ENCODE measurements around the gene MGMT. TPM values are rescaled to one million over a fixed set of nuclear protein-coding genes. Genes with fewer than 3 reads are reported as not detected.

MGMT gene
- total RNA-seq, 8 experiments from 2014 or later, result 11.4 to 25.8 (median 18.2) TPM

DNA sequence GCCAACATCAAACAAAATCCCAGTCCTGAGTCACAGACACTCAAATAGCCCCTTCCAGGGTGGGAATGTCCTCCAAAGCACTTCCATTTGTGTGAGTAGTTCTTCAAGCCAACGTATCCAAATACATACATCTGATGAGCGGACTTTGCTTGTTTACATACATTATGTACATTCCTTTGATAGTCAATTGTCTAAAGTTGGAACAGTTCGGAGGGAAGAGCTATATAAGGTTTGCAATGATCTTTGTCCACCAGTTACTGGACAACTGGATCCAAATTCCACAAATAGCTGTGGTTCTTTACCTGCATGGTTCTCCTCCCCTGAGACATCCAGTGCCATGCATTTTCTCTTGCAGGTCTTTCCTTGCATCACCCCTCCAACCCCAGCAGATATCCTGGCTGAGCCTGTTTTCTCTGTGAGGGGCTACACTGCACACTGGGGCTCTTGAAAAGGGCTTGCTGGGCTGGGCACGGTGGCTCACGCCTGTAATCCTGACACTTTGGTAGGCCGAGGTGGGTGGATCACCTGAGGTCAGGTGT is 4.7 kb upstream of the MGMT start:
- ATAC-seq (replicated peaks in 6 of 8), result peak in 1 of 8 experiments; percentile 14
- Histone ChIP-seq H3K4me1 (replicated peaks in 1 of 2) (peaks cover 5 to 6% of the 10 kb centered on the region in 2 donors), H3K27ac (no peak overlapping the region), H3K4me3 (no peak overlapping the region)
- WGBS, 10 experiments, result 20 to 95% (median 87%) methylated on average over 1 to 4 of the region's 6 CpGs; no CpG with 5 or more reads in 4 of the 10 experiments
- in situ Hi-C loops (cut with MboI; ENCODE audit: low pct_unique_long_range_greater_than_20kb in 2 of 9, low sequenced_read_pairs in 9 of 9, unreplicated experiment in 9 of 9), result no loop called here

DNA sequence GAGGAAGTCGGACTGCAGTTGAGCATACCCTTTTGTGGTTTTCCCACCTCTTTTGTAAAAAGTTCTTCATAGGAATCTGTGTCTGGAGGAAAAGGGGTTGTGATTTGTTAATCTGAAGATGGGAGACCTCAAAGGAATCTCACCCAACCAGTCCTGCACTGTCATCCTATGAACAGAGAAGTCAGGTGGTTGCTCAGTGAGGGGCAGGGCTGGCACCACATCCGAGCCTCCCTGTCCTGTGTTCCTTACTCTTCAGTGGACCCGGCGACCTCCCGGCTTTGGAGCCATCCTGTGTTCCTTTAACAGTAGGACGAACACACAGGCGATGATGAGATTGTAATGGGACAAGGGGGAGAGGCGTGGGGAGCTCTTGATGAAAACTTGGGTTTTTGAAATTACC is 2.8 kb upstream of the MGMT start:
- in situ Hi-C loops (cut with MboI; ENCODE audit: low pct_unique_long_range_greater_than_20kb in 2 of 9, low sequenced_read_pairs in 9 of 9, unreplicated experiment in 9 of 9), result no loop called here
- no peak for ATAC-seq (replicated peaks in 6 of 8)
- Histone ChIP-seq H3K4me3 (no peak overlapping the region), H3K4me1 (replicated peaks in 1 of 2) (peaks cover 10 to 11% of the 10 kb centered on the region in 2 donors), H3K27ac (no peak overlapping the region)
- WGBS, 10 experiments, result 85 to 100% (median 92%) methylated on average over 1 to 6 of the region's 8 CpGs; no CpG with 5 or more reads in 3 of the 10 experiments

DNA sequence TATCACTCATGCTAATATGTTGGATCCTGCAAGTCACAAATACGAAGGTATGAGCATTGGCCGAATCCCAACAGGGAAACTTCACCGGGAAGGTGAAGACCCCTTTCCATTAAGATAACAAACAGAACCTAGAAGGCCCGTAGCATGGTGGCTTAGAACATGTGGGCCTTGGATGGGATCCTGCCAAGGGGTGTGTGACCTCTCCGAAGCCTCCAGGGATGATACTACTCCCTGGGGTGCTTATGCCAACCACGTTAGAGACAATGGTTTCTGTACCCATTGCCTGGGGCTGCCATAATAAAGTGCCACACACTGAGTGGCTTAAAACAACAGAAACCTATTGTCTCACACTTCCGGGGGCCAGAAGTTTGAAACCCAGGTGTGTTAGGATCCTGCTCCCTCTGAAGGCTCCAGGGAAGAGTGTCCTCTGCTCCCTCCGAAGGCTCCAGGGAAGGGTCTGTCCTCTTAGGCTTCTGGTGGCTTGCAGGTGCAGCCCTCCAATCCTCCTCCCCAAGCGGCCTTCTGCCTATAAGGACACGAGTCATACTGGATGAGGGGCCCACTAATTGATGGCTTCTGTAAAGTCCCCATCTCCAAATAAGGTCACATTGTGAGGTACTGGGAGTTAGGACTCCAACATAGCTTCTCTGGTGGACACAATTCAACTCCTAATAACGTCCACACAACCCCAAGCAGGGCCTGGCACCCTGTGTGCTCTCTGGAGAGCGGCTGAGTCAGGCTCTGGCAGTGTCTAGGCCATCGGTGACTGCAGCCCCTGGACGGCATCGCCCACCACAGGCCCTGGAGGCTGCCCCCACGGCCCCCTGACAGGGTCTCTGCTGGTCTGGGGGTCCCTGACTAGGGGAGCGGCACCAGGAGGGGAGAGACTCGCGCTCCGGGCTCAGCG is 992 bp upstream of the MGMT start:
- peak in 6 of 8 experiments; percentile 1 to 13 (median 8) for ATAC-seq (replicated peaks in 6 of 8)
- in situ Hi-C loops (cut with MboI; ENCODE audit: low pct_unique_long_range_greater_than_20kb in 2 of 9, low sequenced_read_pairs in 9 of 9, unreplicated experiment in 9 of 9), result no loop called here
- Histone ChIP-seq H3K4me3 (peak overlapping the region; percentile 44 to 56 (median 50)), H3K4me1 (replicated peaks in 1 of 2) (peaks cover 10 to 11% of the 10 kb centered on the region in 2 donors), H3K27ac (peak overlapping the region in 1 of 2 donors; percentile 36)
- 81 to 100% (median 95%) methylated on average over 1 to 9 of the region's 21 CpGs; no CpG with 5 or more reads in 3 of the 10 experiments for whole genome bisulfite sequencing, 10 experiments

DNA sequence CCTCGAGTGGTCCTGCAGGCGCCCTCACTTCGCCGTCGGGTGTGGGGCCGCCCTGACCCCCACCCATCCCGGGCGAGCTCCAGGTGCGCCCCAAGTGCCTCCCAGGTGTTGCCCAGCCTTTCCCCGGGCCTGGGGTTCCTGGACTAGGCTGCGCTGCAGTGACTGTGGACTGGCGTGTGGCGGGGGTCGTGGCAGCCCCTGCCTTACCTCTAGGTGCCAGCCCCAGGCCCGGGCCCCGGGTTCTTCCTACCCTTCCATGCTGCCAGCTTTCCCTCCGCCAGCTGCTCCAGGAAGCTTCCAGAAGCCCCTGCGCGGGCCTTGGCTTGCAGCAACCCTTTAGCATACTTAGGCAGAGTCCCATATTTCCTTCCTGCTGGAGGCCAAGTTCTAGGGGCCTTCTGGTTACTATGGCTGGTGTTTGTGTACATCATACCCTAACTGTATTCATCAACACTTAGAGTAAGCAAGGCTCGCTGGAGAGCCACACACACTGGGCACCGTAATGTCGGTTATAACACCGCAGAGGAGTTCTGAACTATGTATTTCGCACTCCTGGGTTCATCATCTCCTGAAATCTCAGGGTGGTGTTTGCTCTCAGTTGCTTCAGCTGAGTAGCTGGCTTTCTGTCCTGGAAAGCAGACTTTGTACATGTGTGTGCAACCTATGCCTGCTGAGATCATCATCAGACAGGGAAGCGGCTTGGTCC is 471 bp downstream of the MGMT start:
- Histone ChIP-seq H3K4me3 (peak overlapping the region; percentile 44 to 56 (median 50)), H3K4me1 (replicated peaks in 1 of 2) (peaks cover 10 to 11% of the 10 kb centered on the region in 2 donors), H3K27ac (peak overlapping the region in 1 of 2 donors; percentile 28)
- ATAC-seq (replicated peaks in 6 of 8), result peak; percentile 19 to 41 (median 32)
- in situ Hi-C loops (cut with MboI; ENCODE audit: low pct_unique_long_range_greater_than_20kb in 2 of 9, low sequenced_read_pairs in 9 of 9, unreplicated experiment in 9 of 9), result no loop called here
- WGBS, 10 experiments, result 62 to 100% (median 81%) methylated on average over 1 to 14 of the region's 25 CpGs; no CpG with 5 or more reads in 6 of the 10 experiments

DNA sequence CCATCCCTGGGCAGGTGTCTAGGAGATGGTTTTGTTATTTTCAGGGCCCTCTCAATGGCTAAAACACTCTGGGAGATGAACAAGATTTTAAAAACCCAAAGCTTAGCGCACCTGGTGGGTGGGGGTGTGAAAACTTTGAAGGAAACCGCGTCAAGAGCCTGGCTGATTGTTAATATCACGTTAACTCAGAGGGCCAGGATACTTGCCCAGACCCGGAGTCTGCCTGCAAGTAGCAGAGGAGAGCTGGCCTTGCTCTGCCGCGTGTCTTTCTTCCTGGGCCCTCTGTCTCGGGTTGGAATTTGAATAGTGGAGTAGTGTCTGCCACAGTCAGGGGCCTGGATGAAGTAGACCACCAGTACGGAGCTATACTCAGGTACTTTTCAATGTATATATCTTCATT is 1.1 kb downstream of the MGMT start:
- WGBS, 10 experiments, result 96 to 100% (median 98%) methylated on average over 1 to 8 of the region's 9 CpGs; no CpG with 5 or more reads in 4 of the 10 experiments
- Histone ChIP-seq H3K4me1 (replicated peaks in 1 of 2) (peaks cover 10 to 11% of the 10 kb centered on the region in 2 donors), H3K27ac (no peak overlapping the region), H3K4me3 (no peak overlapping the region)
- ATAC-seq (replicated peaks in 6 of 8), result no peak
- in situ Hi-C loops (cut with MboI; ENCODE audit: low pct_unique_long_range_greater_than_20kb in 2 of 9, low sequenced_read_pairs in 9 of 9, unreplicated experiment in 9 of 9), result no loop called here

DNA sequence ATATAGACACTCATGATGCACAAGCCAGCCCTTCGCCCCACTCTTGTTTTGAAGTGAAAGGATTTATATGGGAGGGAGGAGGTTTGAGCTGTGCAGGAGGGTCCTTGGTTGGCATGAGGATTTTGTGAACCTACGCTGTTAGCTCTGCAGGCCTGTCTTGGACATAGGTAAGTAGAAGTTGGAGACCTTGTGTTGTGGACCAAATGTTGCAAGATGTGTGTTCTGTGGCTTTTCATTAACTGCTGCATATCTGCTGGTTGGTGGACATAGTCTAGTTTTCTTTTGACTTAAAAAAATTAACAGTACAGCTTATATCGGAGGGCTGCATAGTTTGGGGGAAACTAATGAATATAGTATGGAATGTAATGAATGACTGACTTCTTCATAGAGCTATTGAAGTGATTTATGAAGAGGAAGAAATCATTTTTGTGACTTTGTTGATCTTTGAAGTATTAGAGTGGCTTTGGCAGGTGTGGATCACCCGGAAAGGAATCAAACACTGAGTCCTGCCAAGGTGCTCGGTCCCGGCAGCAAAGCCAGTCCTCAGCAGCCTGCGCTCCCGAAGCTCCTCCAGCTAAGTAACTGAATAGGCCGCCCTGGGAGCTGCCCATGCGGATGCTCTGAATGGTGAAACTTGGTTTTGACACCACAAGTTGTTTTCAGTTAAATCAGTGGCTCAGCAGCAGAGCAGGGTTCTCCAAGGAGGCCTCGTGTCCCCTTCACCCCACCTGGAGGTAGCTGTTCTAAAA is 3.2 kb downstream of the MGMT start:
- H3K4me1 ChIP-seq (replicated peaks in 1 of 2), result peaks cover 10 to 11% of the 10 kb centered on the region in 2 donors
- 74 to 100% (median 86%) methylated on average over 1 to 11 of the region's 11 CpGs; no CpG with 5 or more reads in 1 of the 10 experiments for WGBS, 10 experiments
- no peak overlapping the region for H3K4me3 ChIP-seq
- ATAC-seq (replicated peaks in 6 of 8), result no peak
- no peak overlapping the region for H3K27ac ChIP-seq
- in situ Hi-C loops (cut with MboI; ENCODE audit: low pct_unique_long_range_greater_than_20kb in 2 of 9, low sequenced_read_pairs in 9 of 9, unreplicated experiment in 9 of 9), result no loop called here

DNA sequence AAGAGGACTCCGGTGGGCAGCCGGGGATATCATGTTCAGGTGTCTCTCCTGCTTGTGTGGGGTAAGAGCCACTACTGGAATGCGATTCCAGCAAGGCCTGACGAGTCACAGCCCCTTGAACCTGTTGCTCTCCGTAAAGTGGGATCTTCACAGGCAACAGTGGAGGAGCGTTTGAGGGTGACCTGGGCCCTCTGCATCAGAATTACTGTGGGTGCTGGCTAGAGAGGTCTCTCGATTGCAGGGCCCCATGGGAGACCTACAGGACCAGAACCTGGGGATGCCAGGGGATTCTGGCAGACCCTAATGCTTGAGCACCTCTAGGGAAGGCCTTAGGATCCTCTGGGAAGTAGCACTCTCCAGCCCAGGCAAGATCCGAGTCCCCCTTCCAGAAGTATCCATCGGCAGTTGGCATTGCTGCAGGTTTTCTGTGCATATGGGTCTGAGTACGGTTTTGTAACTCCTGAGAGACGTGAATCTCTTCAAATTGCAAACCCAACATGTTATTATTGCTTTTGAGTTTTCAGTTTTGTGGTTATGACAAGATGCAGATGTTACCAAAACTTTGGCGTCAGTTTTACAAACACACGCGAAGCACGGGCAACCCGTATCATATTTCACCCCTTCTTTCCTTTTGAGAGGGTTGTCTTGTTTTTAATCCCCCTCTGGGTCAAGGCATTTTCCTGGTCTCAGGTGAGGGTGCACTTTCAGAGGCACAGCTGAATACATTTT is 4.6 kb downstream of the MGMT start:
- H3K27ac ChIP-seq, result no peak overlapping the region
- no peak overlapping the region for H3K4me3 ChIP-seq
- in situ Hi-C loops (cut with MboI; ENCODE audit: low pct_unique_long_range_greater_than_20kb in 2 of 9, low sequenced_read_pairs in 9 of 9, unreplicated experiment in 9 of 9), result no loop called here
- no peak for ATAC-seq (replicated peaks in 6 of 8)
- peaks cover 6% of the 10 kb centered on the region in 2 donors for H3K4me1 ChIP-seq (replicated peaks in 1 of 2)
- WGBS, 10 experiments, result 68 to 100% (median 93%) methylated on average over 2 to 11 of the region's 16 CpGs; no CpG with 5 or more reads in 1 of the 10 experiments

DNA sequence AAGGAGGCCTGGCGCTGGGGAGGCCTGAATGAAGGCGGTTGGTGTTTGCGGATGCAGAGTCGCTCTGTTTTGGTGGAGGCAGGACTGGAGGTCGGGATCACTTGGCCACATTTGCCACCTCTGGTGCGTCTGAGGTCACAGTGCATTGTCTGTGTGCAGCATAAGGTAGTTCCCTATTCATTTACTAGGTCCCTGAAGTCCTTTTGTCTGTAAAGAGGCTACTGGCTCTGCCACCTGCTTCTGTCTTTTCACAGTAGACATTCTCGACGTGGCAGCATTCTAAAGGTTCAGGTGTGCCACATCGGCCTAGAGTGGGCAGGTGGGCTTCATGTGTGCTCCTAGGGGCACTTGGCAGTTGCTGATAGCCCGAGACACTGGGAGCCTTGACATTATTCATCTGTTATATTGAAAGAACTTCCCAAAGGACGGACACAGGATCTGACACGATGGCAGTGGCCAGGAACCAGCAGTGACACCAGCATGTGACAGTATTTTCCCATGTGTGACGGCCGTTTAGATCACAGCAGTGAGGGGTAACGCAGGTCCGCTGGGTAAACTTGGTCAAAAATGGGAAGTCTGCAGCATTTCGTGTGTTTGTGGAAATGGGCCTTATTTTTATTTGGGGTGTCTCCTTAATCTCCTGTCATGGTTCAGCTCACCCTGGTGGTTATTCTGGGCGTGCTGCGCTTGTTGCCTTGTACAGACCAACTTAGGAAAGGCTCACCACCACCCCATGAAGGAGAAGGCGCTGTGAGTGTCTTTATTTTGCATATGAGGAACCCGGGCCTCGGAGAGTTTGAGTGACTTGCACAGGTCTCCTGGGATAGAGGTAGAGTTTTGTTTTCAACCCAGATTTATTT is 5.9 kb downstream of the MGMT start:
- 57 to 93% (median 88%) methylated on average over 2 to 15 of the region's 22 CpGs; no CpG with 5 or more reads in 1 of the 10 experiments for WGBS, 10 experiments
- ATAC-seq (replicated peaks in 6 of 8), result no peak
- Histone ChIP-seq H3K4me3 (no peak overlapping the region), H3K27ac (no peak overlapping the region), H3K4me1 (replicated peaks in 1 of 2) (peaks cover 0 to 3% of the 10 kb centered on the region in 2 donors)
- in situ Hi-C loops (cut with MboI; ENCODE audit: low pct_unique_long_range_greater_than_20kb in 2 of 9, low sequenced_read_pairs in 9 of 9, unreplicated experiment in 9 of 9), result no loop called here

DNA sequence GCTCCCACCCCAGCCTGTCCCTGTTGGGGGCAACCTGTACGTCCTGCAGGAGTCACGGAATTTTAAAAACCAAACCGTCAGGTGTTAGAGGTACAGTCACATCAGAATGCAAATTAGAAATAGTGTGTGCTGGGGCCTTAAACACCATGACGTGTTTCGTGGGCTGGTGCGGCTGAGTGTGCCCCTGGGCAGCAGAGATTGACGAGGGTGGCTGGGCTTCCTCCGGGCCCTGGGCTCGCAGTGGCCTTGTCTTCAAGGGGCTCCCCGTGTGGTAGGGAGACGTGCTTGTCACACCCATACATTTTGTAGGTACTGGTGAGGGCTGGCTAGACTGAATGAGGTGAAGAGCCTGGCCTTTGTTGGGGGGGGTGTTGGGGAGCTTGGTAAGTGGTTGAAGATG is 7.6 kb downstream of the MGMT start:
- H3K27ac ChIP-seq, result no peak overlapping the region
- H3K4me3 ChIP-seq, result no peak overlapping the region
- no peak for ATAC-seq (replicated peaks in 6 of 8)
- peaks cover 0 to 6% of the 10 kb centered on the region in 2 donors for H3K4me1 ChIP-seq (replicated peaks in 1 of 2)
- in situ Hi-C loops (cut with MboI; ENCODE audit: low pct_unique_long_range_greater_than_20kb in 2 of 9, low sequenced_read_pairs in 9 of 9, unreplicated experiment in 9 of 9), result no loop called here
- WGBS, 10 experiments, result 76 to 98% (median 80%) methylated on average over 1 to 6 of the region's 11 CpGs; no CpG with 5 or more reads in 3 of the 10 experiments

DNA sequence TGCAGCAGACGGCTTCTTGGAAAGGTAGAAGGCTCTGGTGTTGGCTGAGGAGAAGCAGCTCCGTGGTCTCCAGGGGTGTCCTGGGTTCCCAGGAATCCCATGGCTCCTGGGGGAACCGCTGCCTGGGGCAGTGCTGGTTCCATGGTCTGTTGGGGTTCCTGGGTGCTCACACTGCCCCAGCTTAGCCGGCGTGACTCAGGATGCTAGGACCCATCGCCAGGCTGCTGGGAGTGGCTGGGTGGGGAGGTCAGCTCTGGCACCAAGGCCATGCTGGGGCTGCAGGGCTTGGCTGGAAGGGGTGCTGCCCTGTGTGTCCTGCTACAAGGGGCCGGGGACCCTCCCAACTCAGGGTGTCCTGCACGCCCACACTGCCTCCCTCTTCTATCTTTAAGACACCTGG is 9.4 kb downstream of the MGMT start:
- in situ Hi-C loops (cut with MboI; ENCODE audit: low pct_unique_long_range_greater_than_20kb in 2 of 9, low sequenced_read_pairs in 9 of 9, unreplicated experiment in 9 of 9), result no loop called here
- no peak overlapping the region for H3K27ac ChIP-seq

DNA sequence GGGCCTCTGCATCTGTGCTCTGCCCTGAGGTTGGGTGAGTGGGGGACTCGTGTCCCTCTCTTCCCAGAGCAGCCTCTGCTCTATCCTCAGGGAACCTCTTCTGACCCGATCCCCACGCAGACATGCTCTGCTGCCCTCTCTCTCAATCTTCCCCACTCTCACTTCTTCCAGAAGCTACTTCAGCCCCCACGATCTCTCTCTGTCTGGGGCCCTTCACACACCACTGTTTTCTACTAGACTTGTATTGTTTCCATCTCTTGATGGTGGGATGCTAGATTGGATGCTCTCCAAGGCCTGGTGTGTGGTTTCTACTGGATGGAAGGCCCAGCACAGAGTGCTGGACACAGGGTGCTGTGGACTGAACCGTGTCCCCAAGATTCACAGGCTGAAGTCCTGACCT is 10.0 kb downstream of the MGMT start:
- no peak overlapping the region for H3K27ac ChIP-seq
- H3K4me3 ChIP-seq, result no peak overlapping the region
- no peak for ATAC-seq (replicated peaks in 6 of 8)
- in situ Hi-C loops (cut with MboI; ENCODE audit: low pct_unique_long_range_greater_than_20kb in 2 of 9, low sequenced_read_pairs in 9 of 9, unreplicated experiment in 9 of 9), result no loop called here
- peaks cover 0 to 6% of the 10 kb centered on the region in 2 donors for H3K4me1 ChIP-seq (replicated peaks in 1 of 2)
- 27 to 94% (median 80%) methylated on average over 1 to 3 of the region's 5 CpGs; no CpG with 5 or more reads in 5 of the 10 experiments for WGBS, 10 experiments

More for the DNA sequence above, 9.4 kb downstream of the MGMT start:
- Histone ChIP-seq H3K4me1 (replicated peaks in 1 of 2) (peaks cover 0 to 6% of the 10 kb centered on the region in 2 donors), H3K4me3 (no peak overlapping the region)
- no peak for ATAC-seq (replicated peaks in 6 of 8)
- WGBS, 10 experiments, result 79 to 100% (median 90%) methylated on average over 1 to 2 of the region's 8 CpGs; no CpG with 5 or more reads in 6 of the 10 experiments
